GM19025 (cell line): ENCODE results near the gene CAMK4.

Experiments used
- ATAC-seq: cut with Tn5 transposase; IDR thresholded peaks from one replicate; pipeline ENCODE4 v1.9.1; 2021; ENCODE audit warnings: mild to moderate bottlenecking, low read depth, moderate library complexity; ENCODE audit not compliant: unreplicated experiment

The CAMK4 gene

GRCh38 chr5:111228520-111229220 lies 4.5 kb downstream of the CAMK4 start:
- ATAC-seq, result no peak

- no peak for ATAC-seq
These were observed 5.1 kb downstream of the CAMK4 start for GRCh38 chr5:111229221-111229835.

DNA sequence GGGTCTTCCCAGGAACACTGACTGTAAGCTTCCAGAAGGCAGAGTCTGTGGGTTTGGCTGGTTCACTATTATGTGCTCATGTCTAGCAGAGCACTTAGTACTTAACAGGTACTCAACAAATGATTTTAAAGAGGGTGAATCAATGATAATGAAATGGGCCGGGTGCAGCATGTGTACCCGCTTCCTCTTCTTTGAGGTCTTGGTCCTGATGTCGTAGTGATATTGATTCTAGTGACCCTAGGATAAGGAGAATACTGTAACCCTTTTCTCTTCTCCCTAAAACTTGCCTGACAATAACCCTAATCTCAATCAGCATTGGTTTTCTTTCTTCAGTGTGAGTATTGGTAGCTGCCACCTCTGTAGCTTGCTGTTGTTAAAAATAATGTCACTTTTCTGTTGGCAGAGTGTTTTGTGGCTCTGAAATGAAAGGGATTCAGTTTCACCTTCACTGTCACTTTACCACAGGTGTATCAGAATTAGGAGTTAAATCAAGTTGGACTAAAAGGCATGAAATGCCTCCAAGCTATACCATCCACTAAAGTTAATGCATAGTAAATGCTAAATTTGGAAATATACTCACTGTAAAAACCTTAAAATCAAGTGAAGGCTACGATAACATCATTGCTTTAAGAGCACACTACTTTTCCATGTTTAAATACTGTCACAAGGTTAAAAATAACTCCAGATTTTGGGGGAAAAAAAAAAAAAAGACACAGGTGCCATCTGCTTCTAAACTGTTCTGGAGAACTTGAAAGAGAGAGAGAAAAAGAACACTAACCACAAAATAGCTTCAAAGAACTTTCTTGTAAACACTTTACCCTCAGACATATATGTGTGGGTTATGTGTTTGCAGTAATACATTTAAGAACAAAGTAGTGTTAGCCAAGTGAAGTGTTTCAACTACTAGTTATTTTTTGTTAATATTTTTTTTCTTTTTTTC lies 6.0 kb downstream of the CAMK4 start:
- ATAC-seq, result peak; percentile 31

- no peak for ATAC-seq
These were observed 6.9 kb downstream of the CAMK4 start for GRCh38 chr5:111231119-111231518.

DNA sequence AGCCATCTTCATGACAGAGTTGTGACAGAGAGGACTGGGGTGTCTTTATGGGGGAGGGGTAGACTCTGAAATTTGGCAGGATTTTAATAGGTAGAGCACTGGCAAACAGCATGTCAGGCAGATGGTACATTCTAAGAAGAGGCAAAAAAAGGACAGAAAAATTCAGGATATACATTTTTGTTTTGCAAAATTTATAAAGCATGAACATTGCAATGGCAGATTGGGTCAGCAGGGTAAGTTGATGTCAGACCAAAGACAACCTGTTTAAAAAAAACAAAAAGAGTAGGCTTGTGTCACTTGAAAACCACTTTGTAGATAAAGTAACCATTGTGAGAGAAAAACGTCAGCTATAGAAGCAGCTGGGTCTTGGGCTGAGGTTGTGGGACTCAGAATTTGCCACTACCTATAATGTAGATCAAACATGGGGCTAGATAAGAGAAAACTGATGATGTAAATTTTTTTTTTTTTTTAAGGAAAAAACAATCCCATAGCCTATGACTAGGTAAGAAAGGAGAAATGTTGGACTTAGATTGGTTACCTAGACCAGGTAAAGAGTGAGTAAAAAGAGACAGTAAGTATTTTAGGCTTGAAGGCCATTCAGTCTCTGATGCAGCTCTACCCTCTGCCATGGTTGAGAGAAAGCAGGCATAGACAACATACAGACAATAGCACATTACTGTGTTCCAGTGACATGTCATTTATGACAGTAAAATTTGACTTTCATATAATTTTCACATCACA lies 8.3 kb downstream of the CAMK4 start:
- ATAC-seq, result no peak

GRCh38 chr5:111233052-111233374 lies 8.8 kb downstream of the CAMK4 start:
- no peak for ATAC-seq

DNA sequence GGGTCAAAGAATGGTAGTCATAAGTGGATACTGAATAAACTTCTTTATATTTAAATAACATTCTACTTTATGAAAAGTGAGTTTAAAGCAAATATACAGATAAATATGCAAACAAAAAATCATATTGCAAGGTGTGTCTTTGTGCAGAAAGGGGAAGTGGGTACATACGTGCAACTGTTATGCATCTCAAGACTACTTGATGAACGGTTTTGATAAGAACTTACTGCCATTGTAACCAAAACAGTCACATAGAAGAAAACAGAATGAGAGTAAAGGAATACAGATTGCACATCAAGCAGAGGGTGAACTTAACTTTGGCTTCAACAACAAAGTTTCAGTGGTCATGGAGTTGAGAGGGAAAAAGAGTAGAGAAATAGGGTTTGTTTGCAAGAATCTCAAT lies 9.9 kb downstream of the CAMK4 start:
- ATAC-seq, result no peak

- no peak for ATAC-seq
These were observed 11.5 kb downstream of the CAMK4 start for GRCh38 chr5:111235635-111236034.

DNA sequence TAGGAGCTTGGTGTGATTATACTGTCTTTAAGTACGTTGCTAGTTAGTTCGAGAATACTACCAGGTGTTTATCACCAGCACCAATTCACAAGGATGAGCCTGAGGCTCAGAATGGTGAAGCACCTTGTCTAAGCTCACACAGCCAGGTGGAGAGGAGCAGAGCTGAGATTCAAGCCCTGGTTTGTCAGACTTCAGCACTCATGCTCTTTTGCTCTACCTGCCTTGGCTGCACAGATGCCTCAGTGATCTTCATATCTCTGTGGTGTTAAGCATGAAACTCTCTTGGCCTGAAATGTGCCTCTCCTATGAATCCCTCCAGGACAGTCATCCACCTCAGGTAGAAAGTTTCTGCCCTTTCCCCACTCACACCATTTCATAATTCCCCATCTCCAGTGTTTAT lies 12.2 kb downstream of the CAMK4 start:
- ATAC-seq, result no peak

GRCh38 chr5:111236995-111237394 lies 12.8 kb downstream of the CAMK4 start:
- ATAC-seq, result no peak

- ATAC-seq, result no peak
These were observed 13.3 kb downstream of the CAMK4 start for GRCh38 chr5:111237470-111237869.

DNA sequence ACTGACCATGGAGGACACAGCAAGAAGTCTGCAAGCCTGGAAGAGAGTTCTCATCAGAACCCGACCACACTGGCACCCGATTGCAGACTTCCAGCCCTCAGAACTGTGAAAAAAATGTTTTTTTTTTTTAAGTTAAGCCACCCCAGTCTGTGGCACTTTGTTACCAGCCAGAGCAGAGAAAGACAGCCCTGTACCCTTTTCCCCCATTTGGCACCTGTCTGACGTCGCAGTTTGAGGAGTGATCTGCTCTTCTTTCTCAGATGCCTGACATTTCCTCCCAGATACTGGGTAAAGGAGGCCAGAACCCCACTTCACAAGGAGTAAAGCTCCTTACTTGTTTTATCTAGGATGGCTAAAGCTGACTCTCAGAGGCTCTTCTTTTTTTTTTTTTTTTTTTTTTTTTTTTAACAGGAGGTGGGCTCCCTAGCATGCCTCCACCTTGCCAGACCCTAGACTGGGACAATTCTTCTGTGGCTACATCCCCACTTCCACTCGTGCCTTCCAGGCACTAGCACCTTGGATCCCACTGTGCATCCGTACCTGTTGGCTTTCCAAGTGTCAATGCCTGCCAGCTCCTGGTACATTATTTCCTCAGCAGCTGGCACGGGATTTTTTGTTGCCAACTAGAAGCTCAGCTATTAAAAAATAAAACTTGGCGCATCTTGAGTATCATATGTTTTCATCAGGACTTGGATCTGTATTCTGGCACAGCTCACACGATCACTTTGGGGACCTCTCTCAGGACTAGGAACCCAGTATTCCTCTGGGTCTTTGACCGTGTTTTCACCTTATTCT lies 14.4 kb downstream of the CAMK4 start:
- no peak for ATAC-seq

GRCh38 chr5:111241696-111242095 lies 17.5 kb downstream of the CAMK4 start:
- ATAC-seq, result no peak

- no peak for ATAC-seq
These were observed 18.4 kb downstream of the CAMK4 start for GRCh38 chr5:111242606-111243005.

DNA sequence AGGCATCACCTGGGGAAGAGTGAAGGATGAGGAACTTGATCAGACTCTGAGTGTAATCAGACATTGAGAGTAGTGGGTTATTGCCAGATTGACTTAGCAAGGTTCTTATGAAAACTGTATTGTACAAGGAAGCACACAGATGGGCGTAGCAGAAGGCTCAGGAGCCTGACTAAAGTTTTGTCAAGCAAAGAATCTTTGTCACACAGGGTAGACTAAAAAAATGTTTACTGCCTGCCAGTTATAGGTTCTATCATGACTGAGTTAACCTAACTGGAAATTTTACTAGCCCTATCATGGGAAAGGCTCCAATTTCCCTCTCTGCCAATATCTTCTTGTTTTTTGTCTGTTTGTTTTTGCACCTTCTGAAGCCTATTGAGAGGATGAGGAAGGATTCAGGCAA lies 19.1 kb downstream of the CAMK4 start:
- no peak for ATAC-seq

GRCh38 chr5:111245654-111246053 lies 21.5 kb downstream of the CAMK4 start:
- no peak for ATAC-seq

DNA sequence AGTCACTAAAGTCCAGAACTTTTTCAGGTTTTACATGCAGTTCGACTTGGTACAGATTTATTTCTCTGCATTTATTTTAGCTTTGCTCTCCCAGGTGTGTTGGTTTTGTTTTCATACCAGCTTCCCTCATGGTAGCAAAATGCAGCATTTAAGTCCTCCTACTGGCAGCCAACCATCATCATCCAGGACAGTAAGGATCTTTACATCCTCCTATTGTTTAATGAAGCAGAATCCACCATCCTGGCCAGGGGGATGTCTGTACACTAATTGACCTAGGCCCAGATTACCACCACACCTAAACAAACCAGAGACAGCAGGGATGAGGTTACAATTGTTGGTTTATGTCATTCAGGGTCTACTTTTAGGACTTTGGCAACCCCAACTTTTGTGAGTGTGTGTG lies 22.3 kb downstream of the CAMK4 start:
- ATAC-seq, result no peak

DNA sequence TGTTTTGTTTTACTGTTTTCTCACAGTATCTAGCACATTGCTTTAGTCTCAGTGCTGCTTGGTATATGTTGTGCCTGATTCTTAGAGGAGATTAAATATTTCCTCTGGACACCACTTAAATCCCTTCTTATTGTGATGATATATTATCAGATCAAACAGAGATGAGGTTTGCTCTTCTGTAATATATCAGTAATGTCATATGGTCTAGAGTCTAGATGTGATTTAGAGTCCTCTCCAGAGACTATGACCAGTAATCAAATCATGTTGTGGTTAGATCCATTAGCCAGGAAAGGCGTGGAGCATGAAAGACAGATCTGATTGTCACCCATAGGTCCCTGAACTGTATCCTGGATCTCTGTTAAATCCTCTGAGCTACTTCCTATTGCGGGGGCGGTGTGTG lies 24.4 kb downstream of the CAMK4 start:
- no peak for ATAC-seq

GRCh38 chr5:111251921-111252320 lies 27.7 kb downstream of the CAMK4 start:
- no peak for ATAC-seq
